H9 (cell line): Measurements from ENCODE around the gene ZNF641. TPM values are rescaled to one million over a fixed set of nuclear protein-coding genes. Genes with fewer than 3 reads are reported as not detected.
A peak's percentile ranks its signal among the peaks of the same experiment; 100 is the strongest.

Experiments used
- DNase-seq: peaks from one replicate; pipeline ENCODE4 v3.0.0-alpha.2; 2017
- H2AFZ ChIP-seq: one replicate; pipeline ENCODE4 v1.6.1; 2013; ENCODE audit warnings: mild to moderate bottlenecking, low read length, control low read depth, moderate library complexity
- H2AK5ac ChIP-seq: 2 replicates; pipeline ENCODE4 v1.6.1; 2013; ENCODE audit warnings: low read length, control low read depth, mixed read lengths; ENCODE audit not compliant: insufficient read length
- H2BK120ac ChIP-seq: one replicate; pipeline ENCODE4 v1.6.1; 2013; ENCODE audit warnings: low read depth, mild to moderate bottlenecking, low read length, control low read depth, inconsistent platforms; ENCODE audit not compliant: poor library complexity, severe bottlenecking
- H2BK12ac ChIP-seq: 2 replicates; pipeline ENCODE4 v1.6.1; 2013; ENCODE audit warnings: low read length, control low read depth, mixed read lengths, low read depth; ENCODE audit not compliant: insufficient read length
- H2BK15ac ChIP-seq: 2 replicates; pipeline ENCODE4 v1.6.1; 2013; ENCODE audit warnings: low read depth, low read length, control low read depth
- H2BK20ac ChIP-seq: one replicate; pipeline ENCODE4 v1.6.1; 2013; ENCODE audit warnings: low read depth, mild to moderate bottlenecking, low read length, control low read depth, inconsistent platforms; ENCODE audit not compliant: poor library complexity, severe bottlenecking
- H2BK5ac ChIP-seq: 2 replicates; pipeline ENCODE4 v1.6.1; 2013; ENCODE audit warnings: low read length, control low read depth, mixed read lengths; ENCODE audit not compliant: insufficient read length
- H3K14ac ChIP-seq: 2 replicates; pipeline ENCODE4 v1.6.1; 2013; ENCODE audit warnings: low read length, control low read depth; ENCODE audit not compliant: insufficient read depth
- H3K18ac ChIP-seq: 2 replicates; pipeline ENCODE4 v1.6.1; 2013; ENCODE audit warnings: low read depth, mild to moderate bottlenecking, mixed read lengths, low read length, control low read depth; ENCODE audit not compliant: insufficient read length
- H3K23ac ChIP-seq: 2 replicates; pipeline ENCODE4 v1.6.1; 2013; ENCODE audit warnings: low read length, control low read depth, mixed read lengths, low read depth; ENCODE audit not compliant: insufficient read length
- H3K23me2 ChIP-seq: 2 replicates; pipeline ENCODE4 v1.6.1; 2013; ENCODE audit warnings: low read depth, mild to moderate bottlenecking, mixed read lengths, low read length, control low read depth; ENCODE audit not compliant: insufficient read length, poor library complexity, severe bottlenecking
- H3K27ac ChIP-seq: 2 replicates; pipeline ENCODE4 v1.5.1; 2013; ENCODE audit warnings: low read length, control low read depth, mixed read lengths, low read depth; ENCODE audit not compliant: insufficient read length
- H3K27me3 ChIP-seq: 2 replicates; pipeline ENCODE4 v1.6.1; 2013; ENCODE audit warnings: low read length, control low read depth, inconsistent platforms; ENCODE audit not compliant: insufficient read depth
- H3K4ac ChIP-seq: 2 replicates; pipeline ENCODE4 v1.6.1; 2013; ENCODE audit warnings: low read depth, mild to moderate bottlenecking, control low read depth, inconsistent platforms, low read length, moderate library complexity
- H3K4me1 ChIP-seq: 2 replicates; pipeline ENCODE4 v1.6.1; 2013; ENCODE audit warnings: low read length, control low read depth, inconsistent platforms; ENCODE audit not compliant: insufficient read depth
- H3K4me2 ChIP-seq: 2 replicates; pipeline ENCODE4 v1.6.1; 2013; ENCODE audit warnings: low read length, control low read depth, mixed read lengths; ENCODE audit not compliant: insufficient read length, insufficient read depth
- H3K56ac ChIP-seq: 2 replicates; pipeline ENCODE4 v1.6.1; 2013; ENCODE audit warnings: low read depth, mild to moderate bottlenecking, mixed read lengths, low read length, control low read depth; ENCODE audit not compliant: insufficient read length
- H3K79me1 ChIP-seq: 2 replicates; pipeline ENCODE4 v1.6.1; 2013; ENCODE audit warnings: low read depth, mild to moderate bottlenecking, moderate library complexity, low read length, control low read depth, inconsistent platforms; ENCODE audit not compliant: insufficient read depth, poor library complexity, severe bottlenecking
- H3K79me2 ChIP-seq: 2 replicates; pipeline ENCODE4 v1.6.1; 2013; ENCODE audit warnings: low read length, control low read depth, inconsistent platforms; ENCODE audit not compliant: insufficient read depth
- H3K9ac ChIP-seq: 2 replicates; pipeline ENCODE4 v1.6.1; 2013; ENCODE audit warnings: low read length, control low read depth, mixed read lengths; ENCODE audit not compliant: insufficient read length; ENCODE audit errors: extremely low read depth
- H3K9me3 ChIP-seq: one replicate; pipeline ENCODE4 v1.6.1; 2013; ENCODE audit warnings: low read depth, low read length, inconsistent platforms; ENCODE audit not compliant: control insufficient read depth
- H3T11ph ChIP-seq: one replicate; pipeline ENCODE4 v1.6.1; 2013; ENCODE audit warnings: mild to moderate bottlenecking, low read length, control low read depth, inconsistent platforms
- H4K20me1 ChIP-seq: one replicate; pipeline ENCODE4 v1.6.1; 2013; ENCODE audit not compliant: control insufficient read depth, insufficient read length, insufficient read depth
- H4K5ac ChIP-seq: 2 replicates; pipeline ENCODE4 v1.6.1; 2013; ENCODE audit warnings: low read depth, mild to moderate bottlenecking, mixed read lengths, low read length, control low read depth; ENCODE audit not compliant: insufficient read length
- H4K8ac ChIP-seq: replicated peaks from 2 replicates; pipeline ENCODE4 v1.6.1; 2013; ENCODE audit warnings: low read length, control low read depth, mixed read lengths, low read depth; ENCODE audit not compliant: insufficient read length
- H4K91ac ChIP-seq: 2 replicates; pipeline ENCODE4 v1.6.1; 2013; ENCODE audit warnings: low read depth, mild to moderate bottlenecking, moderate library complexity, mixed read lengths, low read length, control low read depth; ENCODE audit not compliant: insufficient read length
- H3K27ac Mint-ChIP-seq, 3 experiments: 2 replicates in 2 of 3; 3 replicates in 1 of 3; pipeline ENCODE4 v1.8.0; 2020 to 2021; ENCODE audit warnings: mixed read lengths in 3 of 3, mild to moderate bottlenecking in 1 of 3, moderate library complexity in 1 of 3
- H3K27me3 Mint-ChIP-seq: 2 replicates; pipeline ENCODE4 v1.8.0; 2021; ENCODE audit warnings: low read depth, mild to moderate bottlenecking, moderate library complexity, mixed read lengths
- H3K36me3 Mint-ChIP-seq, 3 experiments: 2 replicates in 2 of 3; 3 replicates in 1 of 3; pipeline ENCODE4 v1.8.0; 2020 to 2021; ENCODE audit warnings: low read depth in 3 of 3, mixed read lengths in 3 of 3; ENCODE audit not compliant: insufficient read depth in 1 of 3
- H3K4me1 Mint-ChIP-seq, 2 experiments: 2 replicates each; pipeline ENCODE4 v1.8.0; 2020; ENCODE audit warnings: mixed read lengths in 2 of 2
- H3K4me3 Mint-ChIP-seq, 2 experiments: 2 replicates in 1 of 2; 3 replicates in 1 of 2; pipeline ENCODE4 v1.8.0; 2020 to 2021; ENCODE audit warnings: mild to moderate bottlenecking in 2 of 2, mixed read lengths in 2 of 2, moderate library complexity in 1 of 2
- H3K9me3 Mint-ChIP-seq, 2 experiments: 2 replicates in 1 of 2; 3 replicates in 1 of 2; pipeline ENCODE4 v1.8.0; 2020; ENCODE audit warnings: mild to moderate bottlenecking in 2 of 2, mixed read lengths in 2 of 2, moderate library complexity in 1 of 2
- CTCF ChIP-seq: fragments of 200-600 bp; sonication (generic); conservative IDR thresholded peaks from 3 replicates; pipeline ENCODE4 v1.8.0; 2021; ENCODE audit warnings: antibody characterized with exemption, mild to moderate bottlenecking
- WGBS: extraction: QIAGEN DNeasy Blood & Tissue Kit; methylation state at CpG from one replicate; pipeline ENCODE4 v1.1.7; 2013; ENCODE audit warnings: missing lambda C conversion rate, low lambda C conversion rate, mixed read lengths; ENCODE audit not compliant: insufficient read length; ENCODE audit errors: extremely low coverage; 5-methylcytosine and 5-hydroxymethylcytosine counted together
- total RNA-seq: library from RNA; stranded (reverse); gene quantifications from 2 replicates; pipeline ENCODE4 v1.2.1, GENCODE V29; 2021

The ZNF641 gene
- total RNA-seq, 1 experiment from 2014 or later: 8.5 TPM

GRCh38 chr12:48349471-48349870, 1.2 kb downstream of the ZNF641 start:
- WGBS: no CpG with 5 or more reads among the region's 2 CpGs
- Histone ChIP-seq H2BK12ac (no peak overlapping the region), H3K56ac (no peak overlapping the region), H3K9me3 (no peaks in the 10 kb centered on the region), H2BK20ac (no peak overlapping the region), H3K79me1 (no peaks in the 10 kb centered on the region), H4K91ac (no peak overlapping the region), H2BK5ac (no peak overlapping the region), H3K4ac (no peak overlapping the region), H3K23ac (no peak overlapping the region), H4K5ac (no peak overlapping the region), H2BK15ac (no peak overlapping the region), H3K9ac (no peak overlapping the region), H3K27me3 (no peaks in the 10 kb centered on the region), H2AFZ (no peak overlapping the region), H3K4me2 (peak overlapping the region; percentile 89), H3K23me2 (peaks cover 10% of the 10 kb centered on the region), H2AK5ac (no peak overlapping the region), H3K4me1 (peaks cover 2% of the 10 kb centered on the region; the same call in 1 of the 2 replicates), H3K18ac (no peak overlapping the region), H3K27ac (no peak overlapping the region), H3T11ph (no peak overlapping the region), H2BK120ac (no peak overlapping the region), H4K8ac (no peak overlapping the region), H3K14ac (no peak overlapping the region), H3K79me2 (no peaks in the 10 kb centered on the region), H4K20me1 (no peaks in the 10 kb centered on the region)
- Mint-ChIP-seq H3K9me3 (no peaks in the 10 kb centered on the region), H3K4me3 (peak overlapping the region; percentile 96 to 98), H3K36me3 (peaks cover 4 to 13% (median 8%) of the 10 kb centered on the region in 3 experiments; a peak in 5 of 7 replicates), H3K27me3 (peaks cover 5% of the 10 kb centered on the region), H3K4me1 (peaks cover 6 to 10% of the 10 kb centered on the region in 2 experiments), H3K27ac (no peak overlapping the region)
- DNase-seq: no peak
- no peak for TF ChIP-seq CTCF
